ENCODE results near the gene ZNF396. TPM values are rescaled to one million over a fixed set of nuclear protein-coding genes. Genes with fewer than 3 reads are reported as not detected.

ZNF396 gene
- total RNA-seq, 1 donor from 2014 or later: 3.1 TPM

DNA sequence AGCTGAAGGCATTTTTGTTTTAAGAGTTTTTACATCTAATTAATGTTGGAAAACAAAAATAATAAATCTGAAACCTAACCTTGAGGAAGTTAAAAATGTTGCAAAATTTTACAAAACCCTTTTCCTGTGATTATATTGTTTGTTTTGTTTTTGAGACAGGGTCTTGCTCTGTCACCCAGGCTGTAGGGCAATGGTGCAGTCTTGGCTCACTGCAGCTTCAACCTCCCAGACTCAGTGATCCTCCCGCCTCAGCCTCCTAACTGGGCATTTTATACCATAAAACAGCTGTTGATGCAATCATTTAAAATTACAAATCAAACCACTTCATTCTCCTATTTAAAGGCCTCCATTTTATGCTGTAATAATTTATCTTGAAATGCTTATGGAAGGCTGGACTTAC lies 31.2 kb downstream of the ZNF396 start:
- ATAC-seq: no peak
- Histone ChIP-seq H3K27ac (peak overlapping the region; percentile 100), H3K36me3 (no peaks in the 10 kb centered on the region), H3K27me3 (no peaks in the 10 kb centered on the region), H3K4me1 (peaks cover 23% of the 10 kb centered on the region), H3K9me3 (no peaks in the 10 kb centered on the region), H3K4me3 (no peak overlapping the region)
- TF ChIP-seq, protein P1, sequence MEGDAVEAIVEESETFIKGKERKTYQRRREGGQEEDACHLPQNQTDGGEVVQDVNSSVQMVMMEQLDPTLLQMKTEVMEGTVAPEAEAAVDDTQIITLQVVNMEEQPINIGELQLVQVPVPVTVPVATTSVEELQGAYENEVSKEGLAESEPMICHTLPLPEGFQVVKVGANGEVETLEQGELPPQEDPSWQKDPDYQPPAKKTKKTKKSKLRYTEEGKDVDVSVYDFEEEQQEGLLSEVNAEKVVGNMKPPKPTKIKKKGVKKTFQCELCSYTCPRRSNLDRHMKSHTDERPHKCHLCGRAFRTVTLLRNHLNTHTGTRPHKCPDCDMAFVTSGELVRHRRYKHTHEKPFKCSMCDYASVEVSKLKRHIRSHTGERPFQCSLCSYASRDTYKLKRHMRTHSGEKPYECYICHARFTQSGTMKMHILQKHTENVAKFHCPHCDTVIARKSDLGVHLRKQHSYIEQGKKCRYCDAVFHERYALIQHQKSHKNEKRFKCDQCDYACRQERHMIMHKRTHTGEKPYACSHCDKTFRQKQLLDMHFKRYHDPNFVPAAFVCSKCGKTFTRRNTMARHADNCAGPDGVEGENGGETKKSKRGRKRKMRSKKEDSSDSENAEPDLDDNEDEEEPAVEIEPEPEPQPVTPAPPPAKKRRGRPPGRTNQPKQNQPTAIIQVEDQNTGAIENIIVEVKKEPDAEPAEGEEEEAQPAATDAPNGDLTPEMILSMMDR (IDR thresholded peaks at IDR 0.05): no peak
- DNase-seq: no peak
- intact Hi-C loops (cut with DNase I): loop anchor here (10.0 kb wide), 1 partner anchor 111 kb away; no protein-coding TSS in a partner anchor

GRCh38 chr18:35345460-35345921 lies 31.6 kb downstream of the ZNF396 start:
- intact Hi-C loops (cut with DNase I): loop anchor here (10.0 kb wide), 1 partner anchor 111 kb away; no protein-coding TSS in a partner anchor
- peaks cover 2% of the 10 kb centered on the region for H3K36me3 ChIP-seq
- ATAC-seq (no peak), DNase-seq (no peak)
- TF ChIP-seq, protein P1 (IDR thresholded peaks at IDR 0.05): no peak
- no peak overlapping the region for H3K4me3 ChIP-seq
- H3K4me1 ChIP-seq: peaks cover 23% of the 10 kb centered on the region
- no peaks in the 10 kb centered on the region for H3K27me3 ChIP-seq
- H3K27ac ChIP-seq: peak overlapping the region; percentile 100
- H3K9me3 ChIP-seq: no peaks in the 10 kb centered on the region

DNA sequence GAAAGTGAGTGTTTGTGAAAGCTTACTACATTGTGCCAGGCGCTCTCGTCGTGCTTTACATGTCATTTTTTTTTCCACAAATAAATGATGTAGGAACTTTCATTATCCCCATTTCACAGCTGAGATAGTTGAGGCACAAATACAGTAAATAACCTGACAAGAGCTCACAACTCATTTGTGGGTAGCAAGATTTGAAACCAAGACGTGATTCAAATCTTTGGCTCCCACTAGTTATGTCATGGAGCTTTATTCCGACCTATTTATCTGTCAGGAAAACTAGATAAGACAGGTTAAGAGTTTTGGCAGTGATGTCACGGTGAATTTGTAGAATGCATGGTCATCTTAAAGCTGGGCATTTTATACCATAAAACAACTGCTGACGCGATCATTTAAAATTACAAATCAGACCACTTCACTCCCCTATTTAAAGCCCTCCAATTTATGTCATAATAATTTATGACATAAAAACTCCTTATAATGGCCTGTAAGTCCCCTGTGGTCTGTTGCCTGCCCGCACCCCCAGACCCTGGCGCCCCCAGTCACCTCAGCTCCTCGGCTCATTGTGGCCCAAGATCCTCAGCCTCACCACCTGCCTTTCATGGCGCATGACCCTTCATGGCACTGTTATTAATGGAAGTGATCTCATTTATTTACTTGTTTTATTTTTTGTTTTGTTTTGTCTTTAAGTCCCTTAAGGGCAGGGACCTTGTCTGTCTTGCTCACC lies 32.2 kb downstream of the ZNF396 start:
- intact Hi-C loops (cut with DNase I): loop anchor here (10.0 kb wide), 1 partner anchor 110 kb away; no protein-coding TSS in a partner anchor
- H3K4me1 ChIP-seq: peaks cover 23% of the 10 kb centered on the region
- peaks cover 8% of the 10 kb centered on the region for H3K36me3 ChIP-seq
- peak overlapping the region; percentile 96 for H3K4me3 ChIP-seq
- DNase-seq (no peak), ATAC-seq (no peak)
- TF ChIP-seq, protein P1 (IDR thresholded peaks at IDR 0.05): no peak
- peak overlapping the region; percentile 100 for H3K27ac ChIP-seq
- H3K27me3 ChIP-seq: no peaks in the 10 kb centered on the region
- H3K9me3 ChIP-seq: no peaks in the 10 kb centered on the region

- Histone ChIP-seq H3K4me3 (peak within 1 kb of the TSS; percentile 96), H3K9me3 (no peaks in the 10 kb centered on the region), H3K36me3 (peaks cover 16% of the 10 kb centered on the region), H3K27ac (peak within 1 kb of the TSS; percentile 100), H3K4me1 (peaks cover 23% of the 10 kb centered on the region), H3K27me3 (no peaks in the 10 kb centered on the region)
- TF ChIP-seq, protein P1 (IDR thresholded peaks at IDR 0.05): no peak
- DNase-seq: peak; percentile 98
- peak; percentile 98 for ATAC-seq
- intact Hi-C loops (cut with DNase I): loop anchor here (10.0 kb wide), 1 partner anchor 109 kb away; no protein-coding TSS in a partner anchor
These were observed 33.0 kb downstream of the ZNF396 start, which contains the start of gene ZNF24 for GRCh38 chr18:35343936-35344735. Gene ZNF24, minus strand, starts transcription at chr18:35344420. Its CDS starts 3,770 bp downstream, at chr18:35340650.

DNA sequence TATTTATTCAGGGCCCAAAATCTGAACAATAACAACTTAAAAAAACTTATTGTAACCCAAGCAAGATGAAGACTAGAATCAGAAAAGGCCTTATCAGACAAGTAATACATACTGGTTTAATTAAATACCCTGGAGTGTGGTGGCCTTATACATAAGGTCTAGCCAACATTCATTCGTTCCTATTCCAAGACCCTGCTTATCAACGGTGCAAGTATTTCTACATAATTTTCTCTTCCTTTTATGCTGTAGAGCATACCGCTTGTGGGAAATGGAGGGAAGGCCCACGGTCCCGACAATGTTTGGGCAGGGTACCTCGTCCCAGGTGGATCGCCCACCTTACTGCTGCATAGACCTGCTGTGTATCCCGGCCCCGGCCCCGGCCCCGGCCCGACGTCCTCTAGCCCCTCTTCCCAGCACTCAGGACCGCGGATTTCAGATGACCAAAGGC lies 33.6 kb downstream of the ZNF396 start:
- H3K27ac ChIP-seq: peak overlapping the region; percentile 100
- H3K27me3 ChIP-seq: no peaks in the 10 kb centered on the region
- peaks cover 23% of the 10 kb centered on the region for H3K4me1 ChIP-seq
- ATAC-seq (no peak), DNase-seq (no peak)
- H3K36me3 ChIP-seq: peaks cover 22% of the 10 kb centered on the region
- intact Hi-C loops (cut with DNase I): loop anchor here (10.0 kb wide), 1 partner anchor 109 kb away; no protein-coding TSS in a partner anchor
- H3K4me3 ChIP-seq: peak overlapping the region; percentile 96
- no peaks in the 10 kb centered on the region for H3K9me3 ChIP-seq
- TF ChIP-seq, protein P1 (IDR thresholded peaks at IDR 0.05): no peak
